Keratinocyte (primary cell): ENCODE data around the gene EHBP1.

ENCODE experiments used
- CTCF ChIP-seq, 3 experiments: IDR thresholded peaks in 1 of 3; conservative IDR thresholded peaks in 1 of 3; optimal IDR thresholded peaks in 1 of 3; 2 replicates in 2 of 3; 3 replicates in 1 of 3; pipeline versions ENCODE3 to v1.5.1; 2011; ENCODE audit warnings: low read length in 3 of 3, mild to moderate bottlenecking in 3 of 3, moderate library complexity in 2 of 3, control low read depth in 1 of 3, inconsistent platforms in 1 of 3; ENCODE audit not compliant: insufficient read depth in 2 of 3; ENCODE audit errors: extremely low read depth in 1 of 3
- EZH2 ChIP-seq: IDR thresholded peaks from one replicate; pipeline ENCODE4 v1.6.1; 2012; ENCODE audit warnings: inconsistent platforms, mild to moderate bottlenecking, low read length, moderate library complexity

DNA sequence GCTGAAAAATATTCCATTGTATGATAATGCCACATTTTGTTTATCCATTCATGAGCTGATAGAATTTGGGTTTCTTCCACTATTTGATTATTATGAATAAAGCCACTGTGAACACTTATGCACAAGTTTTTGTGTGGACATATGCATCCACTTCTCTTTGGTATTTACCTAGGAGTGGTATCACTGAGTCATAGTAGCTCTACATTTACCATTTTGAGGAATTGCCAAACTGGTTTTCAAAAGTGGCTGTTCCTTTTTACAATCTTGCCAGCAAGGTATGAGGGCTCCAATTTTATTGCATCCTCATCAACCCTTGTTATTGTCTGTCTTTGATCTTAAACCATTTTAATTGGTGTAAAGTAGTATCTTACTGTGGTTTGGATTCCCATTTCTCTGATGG lies 13.3 kb upstream of the EHBP1 start:
- TF ChIP-seq CTCF (optimal IDR thresholded peaks at IDR 0.05 in 1 of 3, IDR thresholded peaks at IDR 0.05 in 1 of 3, conservative IDR thresholded peaks at IDR 0.05 in 1 of 3; ENCODE audit: extremely low read depth in 1 of 3, insufficient read depth in 2 of 3, low read length in 3 of 3) (no peak), EZH2 (no peak)
